Astrocyte (in vitro differentiated cells and primary cell): ENCODE measurements around the gene OSBP2. TPM values are rescaled to one million over a fixed set of nuclear protein-coding genes. Genes with fewer than 3 reads are reported as not detected.

Experiments used
- DNase-seq: peaks from one replicate; pipeline ENCODE4 v3.0.0-alpha.2; 2010; ENCODE audit warnings: low read depth
- FAIRE-seq: peaks from 2 replicates; lab custom pipeline; 2011; peaks lifted over from hg19 to GRCh38; lab: Jason Lieb, UNC
- H2AFZ ChIP-seq: 2 replicates; pipeline ENCODE4 v1.6.0; 2012; ENCODE audit warnings: low read depth, low read length, inconsistent platforms
- H3K27ac ChIP-seq: 2 replicates; pipeline ENCODE4 v1.5.1; 2011; ENCODE audit warnings: low read depth, low read length, inconsistent platforms
- H3K27me3 ChIP-seq: 2 replicates; pipeline ENCODE4 v1.6.0; 2011; ENCODE audit warnings: low read length, inconsistent platforms; ENCODE audit not compliant: insufficient read depth
- H3K36me3 ChIP-seq: 2 replicates; pipeline ENCODE4 v1.5.1; 2011; ENCODE audit warnings: low read length, inconsistent platforms; ENCODE audit not compliant: insufficient read depth
- H3K4me1 ChIP-seq: 2 replicates; pipeline ENCODE4 v1.5.1; 2011; ENCODE audit warnings: low read length, inconsistent platforms; ENCODE audit not compliant: insufficient read depth
- H3K4me2 ChIP-seq: 2 replicates; pipeline ENCODE4 v1.6.0; 2012; ENCODE audit warnings: low read length, inconsistent platforms
- H3K4me3 ChIP-seq: 2 replicates; pipeline ENCODE4 v1.5.1; 2011; ENCODE audit warnings: low read depth, mild to moderate bottlenecking, low read length, inconsistent platforms; ENCODE audit not compliant: insufficient read depth
- H3K79me2 ChIP-seq: 2 replicates; pipeline ENCODE4 v1.6.0; 2012; ENCODE audit warnings: mild to moderate bottlenecking, low read length, inconsistent platforms; ENCODE audit not compliant: insufficient read depth
- H3K9ac ChIP-seq: 2 replicates; pipeline ENCODE4 v1.6.0; 2012; ENCODE audit warnings: mild to moderate bottlenecking, low read length, inconsistent platforms
- H3K9me3 ChIP-seq: 2 replicates; pipeline ENCODE4 v1.5.1; 2012; ENCODE audit warnings: low read depth, mild to moderate bottlenecking, low read length, inconsistent platforms; ENCODE audit not compliant: insufficient read depth
- H4K20me1 ChIP-seq: 2 replicates; pipeline ENCODE4 v1.6.0; 2012; ENCODE audit warnings: low read length, inconsistent platforms; ENCODE audit not compliant: insufficient read depth
- H3K27ac Mint-ChIP-seq: one replicate; pipeline ENCODE4 v1.8.0; 2021; ENCODE audit warnings: mild to moderate bottlenecking, mixed read lengths; ENCODE audit not compliant: unreplicated experiment
- H3K27me3 Mint-ChIP-seq: one replicate; pipeline ENCODE4 v1.8.0; 2021; ENCODE audit warnings: low read depth, mixed read lengths; ENCODE audit not compliant: unreplicated experiment
- H3K36me3 Mint-ChIP-seq: one replicate; pipeline ENCODE4 v1.8.0; 2021; ENCODE audit warnings: low read depth, mixed read lengths; ENCODE audit not compliant: unreplicated experiment
- H3K4me1 Mint-ChIP-seq: one replicate; pipeline ENCODE4 v1.8.0; 2021; ENCODE audit warnings: low read depth, mixed read lengths; ENCODE audit not compliant: unreplicated experiment
- H3K4me3 Mint-ChIP-seq: one replicate; pipeline ENCODE4 v1.8.0; 2021; ENCODE audit warnings: mild to moderate bottlenecking, moderate library complexity, mixed read lengths; ENCODE audit not compliant: unreplicated experiment
- H3K9me3 Mint-ChIP-seq: one replicate; pipeline ENCODE4 v1.8.0; 2021; ENCODE audit warnings: mild to moderate bottlenecking, mixed read lengths; ENCODE audit not compliant: unreplicated experiment
- EZH2 ChIP-seq: IDR thresholded peaks from 2 replicates; pipeline ENCODE4 v1.6.1; 2012; ENCODE audit warnings: mild to moderate bottlenecking, low read length, inconsistent platforms; ENCODE audit not compliant: insufficient read depth
- total RNA-seq: library from RNA; stranded (reverse); gene quantifications from 2 replicates; pipeline ENCODE4 v1.2.1, GENCODE V29; 2021
- TF ChIP-seq, protein P1 (sequence below): IDR thresholded peaks from 2 replicates; pipeline ENCODE4 v1.5.1; 2011; ENCODE audit warnings: low read depth, mild to moderate bottlenecking, inconsistent platforms, low read length, moderate library complexity; ENCODE audit not compliant: insufficient read depth

OSBP2 gene
- total RNA-seq, 1 donor from 2014 or later = 0.48 TPM

DNA sequence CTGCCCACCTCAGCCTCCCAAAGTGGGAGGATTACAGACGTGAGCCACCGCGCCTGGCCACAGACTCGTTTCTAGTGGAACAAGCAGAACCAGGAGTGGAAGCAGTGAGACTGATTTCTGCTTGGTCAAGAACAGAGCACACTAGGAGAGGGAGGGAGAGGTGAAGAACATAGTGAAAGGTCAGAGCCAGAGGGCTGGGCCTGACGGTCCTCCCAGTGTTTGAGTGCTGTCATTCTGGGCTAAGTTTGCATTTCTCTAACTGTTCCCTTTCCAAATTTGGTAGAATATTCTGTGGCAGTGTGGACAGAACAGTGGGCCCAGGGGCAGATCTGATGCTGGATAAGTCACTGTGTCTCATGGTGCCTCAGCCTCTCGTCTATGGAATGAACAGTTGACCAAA, 55.2 kb downstream of the OSBP2 start:
- FAIRE-seq (no peak), DNase-seq (no peak)
- H3K79me2 ChIP-seq = no peaks in the 10 kb centered on the region
- Mint-ChIP-seq H3K9me3 (peaks cover under 1% of the 10 kb centered on the region), H3K36me3 (no peaks in the 10 kb centered on the region), H3K27ac (no peak overlapping the region), H3K27me3 (peaks cover 5% of the 10 kb centered on the region), H3K4me3 (no peak overlapping the region), H3K4me1 (peaks cover 7% of the 10 kb centered on the region)
- TF ChIP-seq, protein P1, sequence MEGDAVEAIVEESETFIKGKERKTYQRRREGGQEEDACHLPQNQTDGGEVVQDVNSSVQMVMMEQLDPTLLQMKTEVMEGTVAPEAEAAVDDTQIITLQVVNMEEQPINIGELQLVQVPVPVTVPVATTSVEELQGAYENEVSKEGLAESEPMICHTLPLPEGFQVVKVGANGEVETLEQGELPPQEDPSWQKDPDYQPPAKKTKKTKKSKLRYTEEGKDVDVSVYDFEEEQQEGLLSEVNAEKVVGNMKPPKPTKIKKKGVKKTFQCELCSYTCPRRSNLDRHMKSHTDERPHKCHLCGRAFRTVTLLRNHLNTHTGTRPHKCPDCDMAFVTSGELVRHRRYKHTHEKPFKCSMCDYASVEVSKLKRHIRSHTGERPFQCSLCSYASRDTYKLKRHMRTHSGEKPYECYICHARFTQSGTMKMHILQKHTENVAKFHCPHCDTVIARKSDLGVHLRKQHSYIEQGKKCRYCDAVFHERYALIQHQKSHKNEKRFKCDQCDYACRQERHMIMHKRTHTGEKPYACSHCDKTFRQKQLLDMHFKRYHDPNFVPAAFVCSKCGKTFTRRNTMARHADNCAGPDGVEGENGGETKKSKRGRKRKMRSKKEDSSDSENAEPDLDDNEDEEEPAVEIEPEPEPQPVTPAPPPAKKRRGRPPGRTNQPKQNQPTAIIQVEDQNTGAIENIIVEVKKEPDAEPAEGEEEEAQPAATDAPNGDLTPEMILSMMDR = no peak
- no peak for TF ChIP-seq EZH2
- no peak overlapping the region for H3K27ac ChIP-seq
- H2AFZ ChIP-seq = no peak overlapping the region
- no peaks in the 10 kb centered on the region for H4K20me1 ChIP-seq
- H3K4me2 ChIP-seq = no peak overlapping the region
- no peaks in the 10 kb centered on the region for H3K4me1 ChIP-seq
- no peak overlapping the region for H3K9ac ChIP-seq
- no peaks in the 10 kb centered on the region for H3K36me3 ChIP-seq
- no peak overlapping the region for H3K4me3 ChIP-seq
- H3K9me3 ChIP-seq = no peaks in the 10 kb centered on the region
- no peaks in the 10 kb centered on the region for H3K27me3 ChIP-seq

DNA sequence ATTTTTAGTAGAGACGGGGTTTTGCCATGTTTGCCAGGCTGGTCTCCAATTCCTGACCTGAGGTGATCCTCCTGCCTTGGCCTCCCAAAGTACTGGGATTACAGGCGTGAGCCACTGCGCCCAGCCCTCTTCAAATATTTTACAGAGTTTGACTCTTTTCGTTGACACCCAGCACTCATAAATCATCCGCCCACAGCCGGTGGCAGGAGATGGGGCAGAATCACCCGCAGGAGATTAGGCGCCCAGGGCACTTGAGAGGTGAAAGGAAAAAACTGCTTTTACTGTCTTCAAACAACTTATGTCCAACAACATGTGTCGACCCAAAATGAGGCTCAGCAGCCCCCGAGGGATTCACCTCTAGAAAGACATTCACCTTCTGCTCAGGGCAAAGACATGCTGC, 56.9 kb downstream of the OSBP2 start:
- Mint-ChIP-seq H3K4me3 (no peak overlapping the region), H3K27ac (no peak overlapping the region)
- no peak for FAIRE-seq

DNA sequence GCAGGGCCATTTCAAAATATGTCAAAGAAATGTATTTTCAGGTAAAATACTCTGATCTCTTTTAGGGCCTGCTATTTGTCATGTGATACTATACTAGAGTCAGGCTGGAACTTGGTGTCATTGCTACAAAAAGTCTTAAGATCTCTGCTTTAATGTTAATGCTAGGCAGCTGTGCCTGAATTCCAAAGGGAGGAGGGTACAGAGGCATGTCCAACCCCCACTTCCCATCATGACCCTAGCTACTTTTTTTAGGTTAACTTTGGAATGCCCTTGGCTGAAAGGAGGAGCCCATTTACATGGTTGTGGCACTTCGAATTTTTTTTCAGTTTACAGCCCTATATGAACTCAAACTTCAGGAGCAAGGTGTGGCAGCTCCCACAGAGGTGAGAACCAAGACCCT, 58.1 kb downstream of the OSBP2 start:
- Histone ChIP-seq H3K36me3 (no peaks in the 10 kb centered on the region), H3K4me3 (no peak overlapping the region), H3K9me3 (no peaks in the 10 kb centered on the region), H3K79me2 (no peaks in the 10 kb centered on the region), H3K27ac (no peak overlapping the region), H3K27me3 (no peaks in the 10 kb centered on the region), H3K9ac (no peak overlapping the region), H2AFZ (no peak overlapping the region), H3K4me2 (no peak overlapping the region), H4K20me1 (no peaks in the 10 kb centered on the region), H3K4me1 (no peaks in the 10 kb centered on the region)
- peaks cover 15% of the 10 kb centered on the region for H3K27me3 Mint-ChIP-seq
- H3K9me3 Mint-ChIP-seq = peaks cover 2% of the 10 kb centered on the region
- DNase-seq (no peak), FAIRE-seq (no peak)
- H3K4me3 Mint-ChIP-seq = no peak overlapping the region
- H3K4me1 Mint-ChIP-seq = peaks cover 7% of the 10 kb centered on the region
- no peak overlapping the region for H3K27ac Mint-ChIP-seq
- H3K36me3 Mint-ChIP-seq = no peaks in the 10 kb centered on the region
- TF ChIP-seq, protein P1 = no peak
- no peak for TF ChIP-seq EZH2

More for the DNA sequence above, 56.9 kb downstream of the OSBP2 start:
- H3K4me3 ChIP-seq = no peak overlapping the region
- no peak overlapping the region for H2AFZ ChIP-seq
- H3K9ac ChIP-seq = no peak overlapping the region
- peaks cover 7% of the 10 kb centered on the region for H3K4me1 Mint-ChIP-seq
- no peak for DNase-seq
- peaks cover 2% of the 10 kb centered on the region for H3K9me3 Mint-ChIP-seq
- H4K20me1 ChIP-seq = no peaks in the 10 kb centered on the region
- TF ChIP-seq, protein P1 = no peak
- no peak for TF ChIP-seq EZH2
- H3K36me3 Mint-ChIP-seq = no peaks in the 10 kb centered on the region
- no peaks in the 10 kb centered on the region for H3K4me1 ChIP-seq
- H3K79me2 ChIP-seq = no peaks in the 10 kb centered on the region
- H3K27me3 ChIP-seq = no peaks in the 10 kb centered on the region
- H3K27me3 Mint-ChIP-seq = peaks cover 8% of the 10 kb centered on the region
- no peaks in the 10 kb centered on the region for H3K9me3 ChIP-seq
- no peaks in the 10 kb centered on the region for H3K36me3 ChIP-seq
- H3K27ac ChIP-seq = no peak overlapping the region
- H3K4me2 ChIP-seq = no peak overlapping the region
